ENCODE data around the gene OSBPL2. TPM values are rescaled to one million over a fixed set of nuclear protein-coding genes. Genes with fewer than 3 reads are reported as not detected.

The OSBPL2 gene
- total and polyA plus RNA-seq, 2 donors (not counting 1 experiment from before 2014, with no cell fraction given) = 28.1 to 74.3 TPM

DNA sequence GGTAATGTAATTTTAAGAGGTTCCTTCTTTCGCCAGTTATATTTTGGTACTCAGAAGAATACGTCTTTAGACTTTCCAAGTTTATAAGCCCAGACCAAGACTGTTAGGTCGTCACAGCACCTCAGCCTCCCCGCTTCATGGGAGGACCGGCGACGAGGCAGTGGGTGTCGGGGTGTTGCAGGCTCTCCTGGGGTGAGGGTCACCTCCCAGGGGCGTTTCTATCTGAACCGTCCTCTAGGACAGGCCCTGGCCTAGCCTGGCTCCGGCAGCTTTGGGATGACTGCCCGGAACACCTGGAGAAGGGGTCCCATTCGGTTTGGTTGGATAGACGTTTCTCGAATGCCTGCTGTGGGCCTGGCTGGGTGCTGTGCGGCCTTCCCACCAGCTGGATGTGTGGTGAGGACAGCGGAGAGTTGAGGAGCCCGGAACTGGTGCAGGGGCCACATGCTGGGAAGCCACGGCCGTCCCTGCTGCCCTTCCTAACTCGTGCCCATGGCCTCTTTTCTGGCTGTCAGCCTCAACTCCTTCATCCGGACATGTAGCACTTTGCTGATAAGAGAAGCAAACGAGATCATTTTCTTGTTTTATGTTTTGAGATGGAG, 1.1 kb downstream of the OSBPL2 start:
- peaks cover 72% of the 10 kb centered on the region for H3K79me2 ChIP-seq (ENCODE audit: control insufficient read depth, insufficient read depth, low read length)
- peaks cover 30% of the 10 kb centered on the region for H3K4me1 Mint-ChIP-seq
- H3K27ac ChIP-seq (ENCODE audit: low read length in 2 of 2) = peak overlapping the region in 1 of 2 donors; percentile 83
- WGBS (ENCODE audit: insufficient coverage) = 79% methylated on average over 18 of the region's 23 CpGs
- H3K4me3 ChIP-seq (ENCODE audit: control extremely low read depth in 1 of 5, extremely low read depth in 1 of 5, insufficient read depth in 1 of 5, low read depth in 2 of 5, low read length in 4 of 5) = peak overlapping the region; percentile 46 to 74 (median 60)
- peak overlapping the region; percentile 95 for H3K4me2 ChIP-seq (replicated peaks; ENCODE audit: low read depth, low read length, poor library complexity, severe bottlenecking)
- peaks cover 0 to 6% (median 0%) of the 10 kb centered on the region in 4 experiments for H3K27me3 ChIP-seq (replicated peaks in 1 of 4; ENCODE audit: control extremely low read depth in 1 of 4, control insufficient read depth in 3 of 4, insufficient read depth in 4 of 4, low read length in 3 of 4)
- H3K9me3 Mint-ChIP-seq (ENCODE audit: insufficient read depth) = no peaks in the 10 kb centered on the region
- peaks cover 0 to 5% (median 0%) of the 10 kb centered on the region in 3 donors for H3K9me3 ChIP-seq (ENCODE audit: control extremely low read depth in 1 of 3, control insufficient read depth in 2 of 3, insufficient read depth in 1 of 3, low read length in 2 of 3)
- H3K9ac ChIP-seq (ENCODE audit: low read length) = peak overlapping the region; percentile 74
- ATAC-seq (ENCODE audit: low read depth) (no peak), DNase-seq (no peak)
- H3K36me3 ChIP-seq (replicated peaks in 1 of 2; ENCODE audit: control extremely low read depth in 1 of 2, control insufficient read depth in 1 of 2, extremely low read depth in 1 of 2, insufficient read depth in 2 of 2, low read length in 1 of 2) = peaks cover 0 to 17% of the 10 kb centered on the region in 2 experiments
- H2AFZ ChIP-seq (ENCODE audit: insufficient read depth, low read depth, low read length, poor library complexity, severe bottlenecking) = no peak overlapping the region
- TF ChIP-seq CTCF (IDR thresholded peaks at IDR 0.05) (no peak), EZH2 (IDR thresholded peaks at IDR 0.05; ENCODE audit: borderline replicate concordance, insufficient read depth, low read depth, low read length, poor library complexity, severe bottlenecking) (no peak)
- H3K27me3 Mint-ChIP-seq = peaks cover 3% of the 10 kb centered on the region
- intact Hi-C loops (cut with micrococcal nuclease) = loop anchor here (2.0 to 5.0 kb wide), 3 partner anchors 167 to 713 kb away; partner anchors contain the start of genes CABLES2 and SLC17A9
- peaks cover 56% of the 10 kb centered on the region for H4K20me1 ChIP-seq (ENCODE audit: control insufficient read depth, insufficient read depth, low read length, poor library complexity, severe bottlenecking)
- POLR2A ChIA-PET = no interaction called here
- peaks cover 17 to 22% of the 10 kb centered on the region in 2 donors for H3K4me1 ChIP-seq (ENCODE audit: control insufficient read depth in 2 of 2, insufficient read depth in 2 of 2, low read length in 2 of 2)
- H3K4me3 Mint-ChIP-seq = peak overlapping the region; percentile 81
- H3K27ac Mint-ChIP-seq = peak overlapping the region; percentile 63
- CTCF ChIA-PET = no interaction called here

- Histone ChIP-seq H3K9me3 (ENCODE audit: control extremely low read depth in 1 of 3, control insufficient read depth in 2 of 3, insufficient read depth in 1 of 3, low read length in 2 of 3) (peaks cover 0 to 3% (median 0%) of the 10 kb centered on the region in 3 donors), H3K27ac (ENCODE audit: low read length in 2 of 2) (peak overlapping the region in 1 of 2 donors; percentile 28), H3K36me3 (replicated peaks in 1 of 2; ENCODE audit: control extremely low read depth in 1 of 2, control insufficient read depth in 1 of 2, extremely low read depth in 1 of 2, insufficient read depth in 2 of 2, low read length in 1 of 2) (peaks cover 0 to 21% of the 10 kb centered on the region in 2 experiments), H3K9ac (ENCODE audit: low read length) (no peak overlapping the region), H4K20me1 (ENCODE audit: control insufficient read depth, insufficient read depth, low read length, poor library complexity, severe bottlenecking) (peaks cover 64% of the 10 kb centered on the region), H2AFZ (ENCODE audit: insufficient read depth, low read depth, low read length, poor library complexity, severe bottlenecking) (no peak overlapping the region), H3K4me1 (ENCODE audit: control insufficient read depth in 2 of 2, insufficient read depth in 2 of 2, low read length in 2 of 2) (peaks cover 17 to 22% of the 10 kb centered on the region in 2 donors), H3K4me2 (replicated peaks; ENCODE audit: low read depth, low read length, poor library complexity, severe bottlenecking) (no peak overlapping the region), H3K27me3 (replicated peaks in 1 of 4; ENCODE audit: control extremely low read depth in 1 of 4, control insufficient read depth in 3 of 4, insufficient read depth in 4 of 4, low read length in 3 of 4) (peaks cover 0 to 4% (median 0%) of the 10 kb centered on the region in 4 experiments), H3K79me2 (ENCODE audit: control insufficient read depth, insufficient read depth, low read length) (peaks cover 80% of the 10 kb centered on the region), H3K4me3 (ENCODE audit: control extremely low read depth in 1 of 5, extremely low read depth in 1 of 5, insufficient read depth in 1 of 5, low read depth in 2 of 5, low read length in 4 of 5) (no peak overlapping the region)
- ChIA-PET CTCF (interaction anchor here (1.0 kb wide), 1 partner anchor 142 kb away, joined by 3 read pairs; no protein-coding TSS in a partner anchor), POLR2A (interaction anchor here (1.1 kb wide), 1 partner anchor 8 kb away, joined by 3 read pairs; no protein-coding TSS in a partner anchor)
- no peak for DNase-seq
- Mint-ChIP-seq H3K27me3 (peaks cover 3% of the 10 kb centered on the region), H3K4me1 (peaks cover 31% of the 10 kb centered on the region), H3K27ac (peak overlapping the region; percentile 38), H3K9me3 (ENCODE audit: insufficient read depth) (no peaks in the 10 kb centered on the region), H3K4me3 (peak overlapping the region; percentile 74)
- 95% methylated on average over 7 of the region's 13 CpGs for WGBS (ENCODE audit: insufficient coverage)
- TF ChIP-seq CTCF (IDR thresholded peaks at IDR 0.05) (no peak), EZH2 (IDR thresholded peaks at IDR 0.05; ENCODE audit: borderline replicate concordance, insufficient read depth, low read depth, low read length, poor library complexity, severe bottlenecking) (no peak)
- ATAC-seq (ENCODE audit: low read depth) = no peak
- intact Hi-C loops (cut with micrococcal nuclease) = no loop called here
These were observed 1.8 kb downstream of the OSBPL2 start for GRCh38 chr20:62240020-62240685.
